Mesothelial cell of epicardium (in vitro differentiated cells): ENCODE results near the gene DMAC2. TPM values are rescaled to one million over a fixed set of nuclear protein-coding genes. Genes with fewer than 3 reads are reported as not detected.
A peak's percentile ranks its signal among the peaks of the same experiment; 100 is the strongest.

ENCODE experiments used
- DNase-seq, 2 experiments: peaks; one replicate each; pipeline ENCODE4 v3.0.0; 2021; ENCODE audit warnings: low spot score in 2 of 2; ENCODE audit not compliant: unreplicated experiment in 2 of 2
- H3K27ac Mint-ChIP-seq: 2 replicates; pipeline ENCODE4 v1.8.0; 2021; ENCODE audit warnings: mixed read lengths
- H3K27me3 Mint-ChIP-seq: 2 replicates; pipeline ENCODE4 v1.8.0; 2021; ENCODE audit warnings: low read depth, mixed read lengths
- H3K36me3 Mint-ChIP-seq: 2 replicates; pipeline ENCODE4 v1.8.0; 2021; ENCODE audit warnings: mixed read lengths
- H3K4me1 Mint-ChIP-seq: 2 replicates; pipeline ENCODE4 v1.8.0; 2021; ENCODE audit warnings: mixed read lengths
- H3K4me3 Mint-ChIP-seq: 2 replicates; pipeline ENCODE4 v1.8.0; 2021; ENCODE audit warnings: mild to moderate bottlenecking, moderate library complexity, mixed read lengths
- H3K9me3 Mint-ChIP-seq: 2 replicates; pipeline ENCODE4 v1.8.0; 2021; ENCODE audit warnings: mixed read lengths
- total RNA-seq: library from RNA; stranded (reverse); gene quantifications from 3 replicates; pipeline ENCODE4 v1.2.1, GENCODE V29; 2021
- TF ChIP-seq, protein P1 (sequence below): fragments of 200-600 bp; sonication (generic); IDR thresholded peaks from one replicate; pipeline ENCODE4 v1.5.0; 2021; ENCODE audit warnings: antibody characterized with exemption; ENCODE audit not compliant: unreplicated experiment

DMAC2 gene
- total RNA-seq, 1 donor from 2014 or later = 41.4 TPM

DNA sequence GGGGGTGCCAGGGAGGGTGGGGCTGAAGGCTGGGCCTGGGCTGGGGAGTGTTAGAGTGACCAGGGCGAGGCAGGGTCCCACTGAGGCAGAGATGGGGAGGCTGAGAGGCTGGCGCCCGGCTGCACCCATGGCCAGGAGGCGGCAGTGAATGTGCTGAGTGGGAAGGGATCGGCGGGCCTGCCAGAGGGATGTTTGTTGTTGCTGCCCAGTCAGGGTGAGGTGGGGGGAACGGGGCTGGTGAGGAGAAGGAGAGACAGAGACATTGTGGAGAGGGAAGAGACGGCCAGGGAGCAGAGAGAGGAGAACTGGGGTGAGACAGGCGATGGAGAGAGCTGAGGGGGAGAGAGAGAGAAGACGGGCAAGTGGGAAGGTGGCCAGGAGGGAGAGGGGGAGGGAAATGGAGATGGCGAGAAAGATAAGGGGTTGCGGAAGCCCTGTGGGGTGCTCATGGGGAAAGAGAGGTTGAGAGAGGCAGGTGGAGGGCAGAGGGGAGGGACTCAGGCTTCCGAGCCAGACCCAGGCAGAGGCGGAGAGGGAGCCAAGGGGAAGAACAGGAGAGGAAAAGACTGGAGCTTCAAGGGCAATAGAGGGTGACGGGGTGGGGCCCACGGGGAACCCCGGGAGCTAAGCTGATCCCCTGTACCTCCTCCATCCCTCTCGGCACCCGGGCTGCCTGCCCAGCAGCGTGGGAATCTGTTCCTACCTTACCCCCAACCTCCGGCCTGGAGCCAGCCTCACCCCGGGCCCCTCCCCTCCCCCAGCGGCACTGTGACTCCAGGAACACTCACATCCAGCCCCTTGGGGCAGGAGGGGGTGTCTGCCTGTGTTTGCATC, 11.8 kb downstream of the DMAC2 start:
- peak in 1 of 2 experiments; percentile 55 for DNase-seq
- no peaks in the 10 kb centered on the region for H3K27me3 Mint-ChIP-seq
- no peaks in the 10 kb centered on the region for H3K9me3 Mint-ChIP-seq
- H3K36me3 Mint-ChIP-seq = peaks cover 7% of the 10 kb centered on the region
- peak overlapping the region; percentile 80 for H3K27ac Mint-ChIP-seq
- peak overlapping the region; percentile 81 for H3K4me3 Mint-ChIP-seq
- peaks cover 20% of the 10 kb centered on the region for H3K4me1 Mint-ChIP-seq
- TF ChIP-seq, protein P1, sequence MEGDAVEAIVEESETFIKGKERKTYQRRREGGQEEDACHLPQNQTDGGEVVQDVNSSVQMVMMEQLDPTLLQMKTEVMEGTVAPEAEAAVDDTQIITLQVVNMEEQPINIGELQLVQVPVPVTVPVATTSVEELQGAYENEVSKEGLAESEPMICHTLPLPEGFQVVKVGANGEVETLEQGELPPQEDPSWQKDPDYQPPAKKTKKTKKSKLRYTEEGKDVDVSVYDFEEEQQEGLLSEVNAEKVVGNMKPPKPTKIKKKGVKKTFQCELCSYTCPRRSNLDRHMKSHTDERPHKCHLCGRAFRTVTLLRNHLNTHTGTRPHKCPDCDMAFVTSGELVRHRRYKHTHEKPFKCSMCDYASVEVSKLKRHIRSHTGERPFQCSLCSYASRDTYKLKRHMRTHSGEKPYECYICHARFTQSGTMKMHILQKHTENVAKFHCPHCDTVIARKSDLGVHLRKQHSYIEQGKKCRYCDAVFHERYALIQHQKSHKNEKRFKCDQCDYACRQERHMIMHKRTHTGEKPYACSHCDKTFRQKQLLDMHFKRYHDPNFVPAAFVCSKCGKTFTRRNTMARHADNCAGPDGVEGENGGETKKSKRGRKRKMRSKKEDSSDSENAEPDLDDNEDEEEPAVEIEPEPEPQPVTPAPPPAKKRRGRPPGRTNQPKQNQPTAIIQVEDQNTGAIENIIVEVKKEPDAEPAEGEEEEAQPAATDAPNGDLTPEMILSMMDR = no peak

- no peaks in the 10 kb centered on the region for H3K9me3 Mint-ChIP-seq
- DNase-seq = peak; percentile 65 to 71
- peak within 1 kb of the TSS; percentile 81 for H3K4me3 Mint-ChIP-seq
- no peaks in the 10 kb centered on the region for H3K27me3 Mint-ChIP-seq
- peak within 1 kb of the TSS; percentile 93 for H3K27ac Mint-ChIP-seq
- peaks cover 20% of the 10 kb centered on the region for H3K4me1 Mint-ChIP-seq
- TF ChIP-seq, protein P1 = no peak
- H3K36me3 Mint-ChIP-seq = peaks cover 10% of the 10 kb centered on the region
Measured at GRCh38 chr19:41426952-41427646, 12.6 kb downstream of the DMAC2 start, which contains the start of gene B3GNT8. Gene B3GNT8 (minus strand): TSS chr19:41427374. CDS start chr19:41426778, 596 bp downstream.

DNA sequence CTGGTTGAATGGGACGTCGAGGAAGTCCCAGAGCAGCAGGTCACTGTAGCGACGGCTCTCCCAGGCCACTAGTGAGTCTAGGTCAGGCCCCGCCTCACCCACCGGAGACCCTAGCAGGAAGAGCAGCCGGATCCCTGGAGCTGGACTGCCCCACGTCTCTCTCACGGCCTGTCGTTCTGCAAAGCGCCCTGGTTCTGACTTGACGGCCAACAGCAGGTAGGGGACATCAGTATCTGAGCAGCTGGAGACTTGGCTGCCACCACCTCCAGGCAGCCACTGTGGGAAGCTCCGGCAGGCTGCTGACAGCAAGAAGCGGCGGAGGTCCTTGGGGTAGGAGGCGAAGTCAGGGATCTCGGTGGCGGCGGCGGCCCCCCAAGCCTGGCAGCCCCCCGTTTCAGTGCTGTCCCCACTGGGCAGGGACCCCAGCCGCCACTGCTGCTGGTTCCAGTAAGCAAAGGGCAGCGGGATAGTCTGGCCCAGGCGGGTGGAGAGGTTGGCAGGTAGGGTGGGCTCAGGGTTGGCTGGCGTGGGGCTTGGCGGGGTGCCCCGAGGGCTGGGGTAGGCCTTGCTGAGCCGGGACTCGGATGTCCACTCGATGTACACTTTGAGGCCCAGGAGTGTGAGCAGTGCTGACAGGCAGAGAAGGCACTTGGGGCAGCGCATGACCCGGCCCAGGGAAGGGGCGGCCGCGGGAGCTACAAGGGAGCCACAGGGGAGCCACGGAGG, 13.4 kb downstream of the DMAC2 start:
- peaks cover 16% of the 10 kb centered on the region for H3K36me3 Mint-ChIP-seq
- TF ChIP-seq, protein P1 = no peak

DNA sequence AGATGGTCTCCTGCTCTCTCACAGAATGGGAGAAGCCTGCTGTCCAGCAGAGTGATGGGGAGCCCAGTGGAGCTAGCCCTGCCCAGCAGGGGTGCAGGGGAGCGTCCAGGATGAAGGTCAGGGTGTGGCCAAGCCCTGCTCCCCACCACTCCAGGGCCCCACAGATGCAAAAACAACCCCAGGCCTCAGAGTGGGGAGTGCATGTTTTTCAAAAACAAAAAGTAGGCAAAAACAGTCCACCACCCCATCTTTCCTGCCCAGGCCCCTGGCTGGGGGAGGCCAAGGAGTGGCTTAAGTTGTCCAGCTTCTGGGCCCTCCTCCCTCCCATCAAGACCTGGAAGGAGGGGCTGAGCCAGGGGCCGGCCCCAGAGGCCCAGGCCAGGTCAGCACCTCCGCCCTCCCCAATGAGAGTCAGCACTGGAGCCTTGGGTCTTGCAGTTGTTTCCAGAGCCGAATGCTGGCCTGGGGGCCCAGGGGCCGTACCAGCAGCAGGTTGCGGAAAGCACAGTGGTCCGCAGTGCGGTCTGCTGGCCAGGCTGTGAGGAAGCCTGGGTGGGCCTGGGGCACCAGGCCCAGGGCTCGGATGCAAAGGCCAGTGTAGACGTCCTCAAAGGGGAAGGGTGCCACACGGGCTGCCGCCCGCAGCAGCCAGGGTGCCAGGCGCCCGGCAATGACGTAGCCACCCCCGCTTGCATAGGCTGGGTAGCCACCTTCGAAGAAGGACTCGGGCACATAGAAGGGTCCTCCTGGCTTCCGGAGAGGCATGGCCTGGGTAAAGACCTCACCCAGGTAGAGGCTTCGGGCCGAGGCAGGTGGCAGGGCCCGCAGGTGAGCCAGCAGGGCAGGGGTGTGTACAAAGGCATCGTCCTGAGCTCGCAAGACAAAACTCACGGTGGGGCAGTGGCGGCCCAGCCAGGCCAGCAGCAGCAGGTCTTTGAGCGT, 14.3 kb downstream of the DMAC2 start:
- Mint-ChIP-seq H3K27ac (peak overlapping the region; percentile 16), H3K27me3 (no peaks in the 10 kb centered on the region), H3K4me1 (peaks cover 20% of the 10 kb centered on the region), H3K4me3 (peak overlapping the region; percentile 81), H3K36me3 (peaks cover 20% of the 10 kb centered on the region), H3K9me3 (no peaks in the 10 kb centered on the region)
- no peak for DNase-seq
- TF ChIP-seq, protein P1 = no peak

More for the DNA sequence above, 13.4 kb downstream of the DMAC2 start:
- peaks cover 20% of the 10 kb centered on the region for H3K4me1 Mint-ChIP-seq
- peak overlapping the region; percentile 81 for H3K4me3 Mint-ChIP-seq
- H3K9me3 Mint-ChIP-seq = no peaks in the 10 kb centered on the region
- DNase-seq = no peak
- H3K27ac Mint-ChIP-seq = peak overlapping the region; percentile 93
- no peaks in the 10 kb centered on the region for H3K27me3 Mint-ChIP-seq
